ENCODE results near the gene DYRK4.

GRCh38 chr12:4645023-4645422 is 83.0 kb downstream of the DYRK4 start:
- TF ChIP-seq CTCF (conservative IDR thresholded peaks at IDR 0.05; ENCODE audit: low read depth, low read length) = no peak
- no peak for TF ChIP-seq EZH2 (IDR thresholded peaks at IDR 0.05; ENCODE audit: low read length, unreplicated experiment)
- no peak for TF ChIP-seq EZH2phosphoT487 (IDR thresholded peaks at IDR 0.05; ENCODE audit: borderline replicate concordance, low read length)
